Stimulated activated CD4-positive, alpha-beta T cell treated with anti-CD3 and anti-CD28 coated beads, Interleukin-1b, Interleukin-23, amount 100 ng/mL, for 4 hours (primary cell): Measurements from ENCODE around the gene COQ8B.

Source experiments
- DNase-seq, 2 donors: peaks; one replicate each; pipeline ENCODE4 v3.0.0-alpha.2; 2020; ENCODE audit warnings: low read depth in 2 of 2

Gene COQ8B

GRCh38 chr19:40691421-40692211 lies 25.1 kb downstream of the COQ8B start:
- DNase-seq: no peak

DNA sequence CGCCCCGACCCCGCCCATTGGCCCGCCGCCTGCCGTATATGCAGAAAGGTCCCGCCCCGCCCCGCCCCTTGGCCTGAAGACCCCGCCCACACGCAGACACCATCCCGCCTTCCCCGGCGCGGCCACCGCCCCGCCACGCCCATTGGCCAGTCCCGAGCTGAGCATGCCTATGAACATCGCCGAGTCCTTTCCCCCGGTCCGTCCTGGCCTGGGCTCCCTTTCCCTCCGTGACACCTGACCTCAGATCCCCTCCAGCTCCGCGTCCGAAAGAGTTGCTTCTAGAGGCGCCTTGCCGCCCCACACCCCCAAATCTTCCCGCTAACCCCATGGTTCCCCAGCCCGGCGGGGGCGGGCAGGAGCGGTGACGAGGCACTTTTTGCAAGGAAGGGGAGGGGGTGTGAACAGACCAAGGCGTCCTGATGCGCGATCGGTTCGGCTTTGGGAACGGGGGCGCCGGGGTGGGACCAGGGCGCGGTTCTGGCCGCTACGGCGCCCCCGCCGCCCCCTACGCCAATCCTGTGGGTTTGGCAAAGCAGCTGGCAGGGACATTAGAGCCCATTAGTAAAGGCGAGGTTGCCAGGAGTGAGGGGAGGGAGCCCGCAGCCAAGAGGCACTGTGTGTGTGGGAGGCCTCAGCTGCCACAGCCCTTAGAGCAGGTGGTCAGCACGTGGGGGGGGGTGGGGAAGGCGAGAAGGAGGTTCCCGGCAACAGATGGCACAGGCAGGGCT lies 25.8 kb downstream of the COQ8B start:
- DNase-seq: peak; percentile 82 to 91

DNA sequence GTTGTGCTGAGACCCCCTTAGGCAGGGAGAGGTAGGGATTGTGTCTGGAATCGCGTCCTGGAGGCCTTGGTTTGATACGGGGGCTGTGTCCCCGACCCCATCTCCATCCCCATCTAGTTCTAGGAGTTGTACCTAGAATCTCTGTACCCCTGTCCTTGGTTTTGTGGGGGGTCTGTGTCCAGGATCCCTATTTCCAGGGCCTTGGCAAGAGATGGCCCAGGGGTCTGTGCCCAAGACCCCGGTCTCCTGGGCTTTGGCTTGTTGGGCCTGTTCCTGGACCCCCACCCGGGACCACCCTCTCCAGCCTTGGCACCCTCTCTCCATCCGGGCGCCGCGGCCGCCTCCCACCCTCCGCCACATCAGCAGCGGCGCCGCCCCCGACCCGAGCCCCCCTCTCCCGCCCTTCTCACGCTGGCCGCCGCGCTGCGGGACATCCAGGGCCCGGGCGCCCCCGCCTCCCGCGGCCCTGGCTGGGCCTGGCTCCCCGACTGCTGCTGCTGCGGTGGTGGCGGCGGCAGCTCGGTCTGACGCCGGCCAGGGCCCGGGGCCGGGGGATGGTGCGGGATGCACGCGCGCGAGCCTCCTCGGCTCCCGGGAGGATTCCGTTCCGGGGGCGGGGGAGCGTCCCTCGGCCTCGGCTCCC lies 26.5 kb downstream of the COQ8B start, which contains the start of gene NUMBL:
Gene NUMBL (minus strand): TSS at position 602 of the 643 bp plus-strand sequence. CDS start 168 bp downstream, at position 434.
- no peak for DNase-seq

DNA sequence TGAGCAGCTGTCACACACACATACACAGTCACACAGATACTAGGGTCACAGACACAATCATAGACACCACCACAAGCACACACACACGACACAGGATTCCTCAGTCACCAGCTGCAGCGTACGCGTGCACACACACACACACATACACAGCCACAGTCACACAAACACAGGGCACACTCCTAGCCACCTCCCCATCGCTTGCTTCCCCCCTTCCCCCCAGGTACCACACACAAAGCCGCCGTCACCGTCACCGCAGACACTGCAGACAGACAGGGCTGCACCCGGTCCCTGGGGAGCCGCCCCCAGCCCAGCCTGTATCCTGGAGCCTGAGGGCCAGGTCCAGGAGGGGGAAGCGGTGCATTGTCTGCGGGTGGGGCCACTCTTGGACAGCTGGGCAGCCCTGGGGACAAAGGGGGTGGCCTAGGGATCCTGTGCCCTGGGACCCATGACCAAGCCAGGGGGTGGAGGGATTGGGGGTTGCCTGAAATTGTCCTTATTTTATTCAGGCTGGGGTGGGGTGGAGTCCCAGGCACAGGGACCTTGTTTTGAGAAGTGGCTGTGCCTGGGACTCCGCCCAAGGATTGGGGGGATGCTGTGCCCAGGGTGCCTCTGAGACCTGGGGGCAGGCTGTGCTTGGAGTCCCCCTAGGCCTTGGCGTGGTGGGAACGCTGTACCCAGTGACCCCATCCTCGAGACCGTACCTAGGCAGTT lies 27.2 kb downstream of the COQ8B start:
- no peak for DNase-seq

DNA sequence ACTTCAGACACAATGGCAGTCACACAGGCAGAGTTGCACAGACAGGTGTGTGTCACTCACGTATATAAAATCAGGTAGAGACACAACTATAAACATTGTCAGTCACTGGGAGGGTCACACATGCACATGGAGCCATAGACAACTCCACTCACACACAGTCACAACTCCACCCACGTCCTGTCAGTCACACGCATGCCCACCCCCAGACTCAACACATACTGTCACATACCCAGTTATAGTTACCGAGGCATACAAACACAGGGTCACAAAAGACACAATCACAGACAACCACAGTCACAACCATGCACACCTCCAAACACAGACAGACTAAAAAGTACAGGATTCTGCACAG lies 27.7 kb downstream of the COQ8B start:
- no peak for DNase-seq

DNA sequence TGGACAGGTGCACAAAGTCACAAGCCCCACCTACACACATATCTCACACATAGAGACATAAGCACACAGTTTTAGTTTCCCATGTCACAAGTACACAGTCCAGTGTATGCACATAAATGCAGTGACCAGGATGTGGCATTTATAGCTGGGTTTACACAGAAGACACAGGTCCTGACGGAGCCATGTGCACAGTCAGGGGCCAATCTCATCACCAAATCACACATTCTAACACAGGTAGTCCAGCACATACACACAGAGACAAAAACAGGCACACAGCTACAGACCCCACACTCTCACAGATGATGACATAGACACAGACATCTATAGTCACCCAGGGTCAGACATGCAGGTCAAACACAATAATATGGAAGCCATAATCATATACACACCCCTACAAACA lies 28.4 kb downstream of the COQ8B start:
- no peak for DNase-seq

- DNase-seq: no peak
Observed at GRCh38 chr19:40687525-40688016, 29.1 kb downstream of the COQ8B start.

- no peak for DNase-seq
Observed at GRCh38 chr19:40686882-40687524, 29.7 kb downstream of the COQ8B start.

DNA sequence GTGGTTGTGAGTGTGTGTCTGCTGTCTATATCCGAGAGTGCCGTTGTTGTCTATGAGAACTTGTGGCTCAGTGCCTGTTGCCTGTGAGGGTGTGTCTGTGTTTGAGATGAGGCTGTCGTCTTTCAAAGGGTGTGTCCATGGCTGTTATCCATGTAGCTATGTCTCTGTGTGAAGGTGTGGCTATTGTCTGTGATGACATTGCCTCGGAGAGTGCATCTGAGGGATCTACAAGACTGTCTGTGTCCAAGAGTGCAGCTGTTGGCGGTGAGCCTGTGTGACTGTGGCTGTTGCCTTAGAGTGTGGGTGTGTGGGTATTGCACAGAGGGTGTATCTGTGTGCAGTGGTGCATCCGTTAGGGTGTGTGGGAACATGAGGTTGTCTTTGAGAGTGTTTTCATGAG lies 31.1 kb downstream of the COQ8B start:
- no peak for DNase-seq

- no peak for DNase-seq
Observed at GRCh38 chr19:40685016-40685526, 31.6 kb downstream of the COQ8B start.

DNA sequence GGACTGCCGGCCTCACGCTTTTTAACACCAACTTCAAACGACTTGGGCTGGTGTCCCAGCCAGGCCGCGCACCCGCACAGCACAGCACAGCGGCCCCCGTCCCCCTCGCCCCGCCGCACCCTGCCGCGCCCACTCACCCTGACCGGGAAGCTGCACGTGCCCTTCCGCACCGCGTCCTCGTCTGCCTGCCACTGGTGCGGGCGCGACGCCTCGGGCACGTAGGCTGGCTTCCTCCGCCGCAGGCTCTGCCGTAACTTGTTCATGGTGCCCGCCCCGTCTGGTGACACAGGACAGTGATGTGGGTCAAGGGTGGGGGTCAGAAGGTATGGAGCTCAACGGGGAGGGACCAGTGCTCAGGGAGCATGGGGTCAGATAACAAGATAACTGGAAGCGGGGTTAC lies 32.4 kb downstream of the COQ8B start:
- no peak for DNase-seq

DNA sequence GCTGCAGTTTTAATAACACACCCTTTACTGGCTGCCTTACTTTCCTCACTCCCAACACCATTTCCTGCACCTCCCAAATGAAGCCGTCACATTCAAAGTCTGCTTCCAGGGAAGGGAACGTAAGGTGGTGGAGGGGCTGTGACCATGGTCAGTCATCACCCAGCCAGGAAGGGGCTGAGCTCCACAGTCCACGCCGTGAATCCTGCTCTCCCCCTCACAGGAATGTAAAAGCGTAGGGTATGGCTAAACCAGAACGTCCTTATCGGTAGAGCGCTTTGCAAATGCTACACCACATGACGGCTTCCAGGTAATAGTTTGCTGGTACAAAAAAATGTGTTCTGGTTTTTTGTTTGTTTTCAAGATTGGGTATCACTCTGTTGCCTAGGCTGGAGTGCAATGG lies 33.2 kb downstream of the COQ8B start:
- DNase-seq: no peak

GRCh38 chr19:40682431-40682964 lies 34.2 kb downstream of the COQ8B start:
- DNase-seq: no peak

DNA sequence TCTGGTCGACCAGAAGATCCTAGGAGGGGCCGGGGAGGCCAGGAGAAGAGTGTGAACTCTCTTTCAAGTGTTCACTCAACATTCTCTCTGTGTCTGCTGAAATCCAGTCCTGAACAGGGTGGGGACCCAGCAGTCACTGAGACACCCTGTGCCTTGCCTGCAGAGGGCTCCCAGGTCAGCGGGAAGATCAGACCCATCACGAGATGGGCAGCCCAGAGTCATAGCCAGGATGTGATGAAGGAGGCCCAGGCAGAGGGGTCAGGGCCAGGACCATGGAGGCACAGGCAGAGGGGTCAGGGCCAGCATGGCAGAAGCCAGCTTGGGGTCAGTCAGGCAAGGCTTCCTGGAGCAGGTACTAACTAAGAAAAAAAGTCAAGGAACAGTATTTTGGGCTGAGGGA lies 35.6 kb downstream of the COQ8B start:
- DNase-seq: no peak

DNA sequence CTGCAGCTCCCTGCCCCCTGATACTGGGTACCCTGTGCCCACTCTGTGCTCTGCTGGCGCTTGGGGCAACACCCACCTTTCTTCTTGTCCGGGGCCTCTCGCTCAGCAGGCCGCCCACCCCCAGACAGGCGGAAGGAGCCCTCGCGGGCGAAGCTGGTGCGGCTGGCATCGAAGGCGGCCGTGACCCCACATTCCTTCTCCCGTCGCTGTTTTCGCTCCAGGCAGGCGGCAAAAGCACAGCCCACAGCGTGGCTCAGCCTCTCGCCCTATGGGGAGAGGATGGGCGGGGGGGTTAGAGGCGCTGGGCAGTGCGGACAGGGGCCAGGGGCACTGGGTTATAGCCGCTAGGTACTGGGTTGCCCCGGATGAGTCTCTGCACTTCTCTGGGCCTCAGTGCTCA lies 39.5 kb downstream of the COQ8B start:
- no peak for DNase-seq

DNA sequence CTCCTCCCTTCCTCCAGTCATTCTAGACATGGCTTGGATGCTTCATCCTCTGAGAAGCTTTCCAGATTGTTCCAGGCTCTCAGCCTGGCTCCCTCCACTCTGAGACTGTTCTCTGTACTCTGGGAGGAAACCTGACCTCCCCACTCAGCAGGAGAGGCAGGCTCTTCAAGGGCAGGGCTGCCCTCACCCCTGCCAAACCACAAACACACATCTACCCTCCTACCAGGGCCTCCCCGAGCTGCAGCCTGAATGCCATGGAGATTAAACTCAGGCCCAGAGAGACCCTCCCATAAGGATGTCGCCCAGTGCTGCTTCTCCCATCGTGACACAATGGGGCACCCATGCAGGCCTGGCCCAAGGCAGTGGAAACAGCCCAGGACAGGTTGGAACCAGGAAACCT lies 42.4 kb downstream of the COQ8B start:
- DNase-seq: no peak

- DNase-seq: no peak
Observed at GRCh38 chr19:40673397-40673796, 43.3 kb downstream of the COQ8B start.

DNA sequence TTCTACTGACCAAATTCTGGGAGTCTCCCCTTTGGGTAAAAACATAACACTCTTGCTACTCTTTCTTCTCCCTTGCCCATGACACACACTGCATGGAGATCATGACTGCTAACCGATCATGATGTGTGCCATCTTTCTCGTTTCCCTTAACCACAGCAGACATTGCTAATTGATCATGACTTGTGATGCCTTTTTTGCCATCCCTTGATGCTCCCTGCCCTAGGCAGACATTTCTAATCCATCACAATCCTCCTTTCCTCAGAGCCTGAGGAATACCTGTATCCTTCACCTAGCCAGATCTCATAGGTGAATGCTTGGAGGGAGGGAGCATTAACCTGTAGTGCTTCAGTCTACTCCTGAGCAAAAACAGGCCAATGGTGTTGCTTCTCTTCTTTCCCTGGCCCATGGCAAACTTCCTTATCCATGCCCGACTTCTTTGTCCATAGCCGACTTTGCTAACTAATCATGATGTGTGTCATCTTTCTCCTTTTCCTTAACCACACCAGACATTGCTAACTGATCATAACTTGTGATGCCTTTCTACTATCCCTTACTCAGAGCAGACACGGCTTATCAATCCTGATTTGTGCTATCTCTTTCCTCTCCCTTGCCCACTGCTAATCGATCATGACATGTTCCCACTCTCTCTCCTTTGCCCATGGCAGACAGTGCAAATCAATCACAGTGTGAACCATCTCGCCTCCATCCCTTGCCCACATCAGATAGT lies 44.0 kb downstream of the COQ8B start:
- no peak for DNase-seq

GRCh38 chr19:40672038-40672437 lies 44.6 kb downstream of the COQ8B start:
- no peak for DNase-seq

- DNase-seq: no peak
Observed at GRCh38 chr19:40671404-40671803, 45.3 kb downstream of the COQ8B start.
